IPS-15b (cell line): ENCODE measurements around the gene TCEAL4.

Source experiments
- H3K27me3 ChIP-seq: one replicate; pipeline ENCODE4 v1.6.1; 2013; ENCODE audit warnings: low read length; ENCODE audit not compliant: control insufficient read depth, insufficient read depth
- H3K36me3 ChIP-seq: one replicate; pipeline ENCODE4 v1.6.1; 2013; ENCODE audit warnings: low read length; ENCODE audit not compliant: control insufficient read depth, insufficient read depth
- H3K4me1 ChIP-seq: one replicate; pipeline ENCODE4 v1.6.1; 2013; ENCODE audit warnings: mild to moderate bottlenecking, low read length; ENCODE audit not compliant: control insufficient read depth, insufficient read depth
- H3K4me3 ChIP-seq: one replicate; pipeline ENCODE4 v1.5.1; 2013; ENCODE audit warnings: low read depth, low read length
- H3K9ac ChIP-seq: one replicate; pipeline ENCODE4 v1.6.1; 2013; ENCODE audit warnings: low read depth, mild to moderate bottlenecking, low read length
- H3K9me3 ChIP-seq: one replicate; pipeline ENCODE4 v1.6.1; 2013; ENCODE audit warnings: mild to moderate bottlenecking, low read length; ENCODE audit not compliant: control insufficient read depth, insufficient read depth

The TCEAL4 gene

DNA sequence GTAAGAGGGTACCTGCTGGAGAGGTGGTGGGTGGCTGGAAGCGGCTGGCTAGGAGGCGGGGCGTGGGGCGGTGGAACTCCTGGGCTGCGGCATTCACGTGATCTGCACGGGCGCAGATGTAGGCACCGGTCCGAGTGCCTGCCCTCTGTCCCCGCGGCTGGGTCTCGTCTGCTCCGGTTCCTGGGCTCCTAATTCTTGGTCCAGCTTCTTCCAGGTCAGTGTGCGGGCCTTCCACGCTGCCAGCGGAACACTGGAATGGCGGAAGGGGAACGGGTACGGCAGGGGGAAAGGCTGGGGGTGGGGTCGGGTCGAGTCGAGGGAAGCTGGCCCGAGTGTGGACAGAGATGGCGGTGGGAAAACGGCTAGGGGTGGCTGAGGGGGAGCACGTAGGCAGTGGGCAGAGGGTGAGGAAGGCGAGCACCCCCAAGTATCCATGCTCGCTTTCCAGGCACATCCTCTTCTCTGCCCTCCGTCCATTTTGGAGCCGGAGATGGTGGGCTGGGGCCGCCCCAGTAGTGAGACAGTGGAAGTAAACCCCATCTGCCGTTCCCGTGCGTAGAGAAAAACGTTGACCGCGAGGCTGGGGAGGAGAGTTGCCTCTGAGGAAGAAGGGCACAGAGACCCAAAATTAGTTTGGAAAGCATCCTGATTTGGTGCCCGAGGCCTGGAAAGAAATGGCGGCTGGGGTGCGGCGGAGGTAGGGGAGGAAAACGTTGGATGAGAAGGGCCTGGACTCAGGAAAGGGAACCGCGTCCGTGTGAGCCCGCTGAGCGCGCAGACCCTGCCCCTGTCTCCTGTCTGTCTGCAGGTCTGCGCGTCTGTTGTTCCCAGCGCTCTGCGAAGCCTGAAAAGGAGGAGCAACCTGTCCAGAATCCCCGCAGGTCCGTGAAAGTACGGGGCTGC lies at the start of gene TCEAL4:
TSS of gene TCEAL4 (plus strand) at position 105 of the 903 bp plus-strand sequence. CDS start 1,161 bp downstream, outside the sequence.
- Histone ChIP-seq H3K27me3 (no peaks in the 10 kb centered on the region), H3K4me1 (no peaks in the 10 kb centered on the region), H3K9me3 (no peaks in the 10 kb centered on the region), H3K36me3 (no peaks in the 10 kb centered on the region), H3K4me3 (peak within 1 kb of the TSS; percentile 90), H3K9ac (peak within 1 kb of the TSS; percentile 67)

DNA sequence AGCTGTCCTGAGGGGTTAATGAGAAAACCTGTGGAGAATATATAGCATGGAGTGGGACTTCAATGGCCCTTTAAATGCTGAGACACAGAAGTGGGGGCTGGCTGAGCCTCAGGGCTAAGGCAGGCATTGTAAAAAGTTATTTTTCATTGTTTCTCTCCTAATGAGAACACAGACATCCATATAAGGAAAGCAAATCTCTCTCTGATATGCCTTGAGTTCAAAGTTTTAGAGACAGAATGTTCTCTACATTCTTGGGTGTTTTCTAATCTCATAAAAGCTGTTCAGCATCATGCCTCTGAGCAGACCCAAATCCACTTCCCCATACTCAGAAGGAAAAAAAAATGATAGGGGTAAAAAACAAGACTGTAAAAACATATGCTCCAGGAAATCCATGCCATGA lies 49.2 kb upstream of the TCEAL4 start:
- H3K4me1 ChIP-seq: no peaks in the 10 kb centered on the region
- no peak overlapping the region for H3K4me3 ChIP-seq
- peaks cover 7% of the 10 kb centered on the region for H3K27me3 ChIP-seq
- H3K9me3 ChIP-seq: no peaks in the 10 kb centered on the region
- H3K9ac ChIP-seq: no peak overlapping the region
- no peaks in the 10 kb centered on the region for H3K36me3 ChIP-seq

DNA sequence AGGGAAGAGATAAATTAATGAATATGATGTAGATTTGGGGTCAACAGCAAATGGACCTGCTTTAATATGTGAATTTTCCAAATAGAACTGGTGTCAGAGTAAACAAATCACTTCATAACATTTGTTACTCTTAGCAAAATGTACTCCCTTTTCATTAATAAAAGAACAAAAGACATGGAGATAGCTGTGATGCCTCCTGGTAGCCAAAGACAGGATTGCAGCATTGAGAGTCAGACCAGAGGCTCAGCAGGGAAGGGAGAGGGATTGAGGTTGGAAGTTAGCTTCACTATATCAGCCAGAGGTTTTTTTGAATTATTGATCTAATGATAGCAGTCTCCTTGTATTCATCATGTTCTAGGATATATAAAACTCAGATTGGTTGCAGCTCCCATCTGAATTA lies 48.6 kb upstream of the TCEAL4 start:
- Histone ChIP-seq H3K36me3 (no peaks in the 10 kb centered on the region), H3K4me1 (no peaks in the 10 kb centered on the region), H3K27me3 (peaks cover 7% of the 10 kb centered on the region), H3K9ac (no peak overlapping the region), H3K9me3 (no peaks in the 10 kb centered on the region), H3K4me3 (no peak overlapping the region)

DNA sequence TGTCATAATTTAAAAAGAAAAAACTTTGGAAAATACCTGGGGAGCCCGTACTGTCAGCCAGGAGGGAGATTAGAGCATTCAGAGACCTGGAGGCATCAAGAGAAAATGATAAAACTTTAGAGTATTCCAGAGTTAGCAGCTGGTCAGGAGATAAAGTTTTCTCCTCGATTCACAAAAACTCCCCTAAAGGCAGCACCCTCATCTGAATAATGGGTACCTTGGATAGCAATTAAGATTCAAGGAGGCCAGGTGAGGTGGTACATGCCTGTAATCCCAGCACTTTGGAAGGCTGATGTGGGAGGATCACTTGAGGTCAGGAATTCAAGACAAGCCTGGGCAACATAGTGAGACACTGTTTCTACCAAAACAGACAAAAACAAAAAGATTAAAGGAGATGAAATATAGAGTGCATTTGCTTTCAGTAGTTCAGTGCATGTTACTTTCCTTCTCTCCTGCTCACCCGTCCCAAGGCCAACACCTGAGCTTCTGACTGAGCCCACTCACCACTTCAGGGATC lies 47.4 kb upstream of the TCEAL4 start:
- Histone ChIP-seq H3K9me3 (no peaks in the 10 kb centered on the region), H3K9ac (no peak overlapping the region), H3K36me3 (no peaks in the 10 kb centered on the region), H3K4me3 (no peak overlapping the region), H3K4me1 (no peaks in the 10 kb centered on the region), H3K27me3 (peaks cover 7% of the 10 kb centered on the region)

DNA sequence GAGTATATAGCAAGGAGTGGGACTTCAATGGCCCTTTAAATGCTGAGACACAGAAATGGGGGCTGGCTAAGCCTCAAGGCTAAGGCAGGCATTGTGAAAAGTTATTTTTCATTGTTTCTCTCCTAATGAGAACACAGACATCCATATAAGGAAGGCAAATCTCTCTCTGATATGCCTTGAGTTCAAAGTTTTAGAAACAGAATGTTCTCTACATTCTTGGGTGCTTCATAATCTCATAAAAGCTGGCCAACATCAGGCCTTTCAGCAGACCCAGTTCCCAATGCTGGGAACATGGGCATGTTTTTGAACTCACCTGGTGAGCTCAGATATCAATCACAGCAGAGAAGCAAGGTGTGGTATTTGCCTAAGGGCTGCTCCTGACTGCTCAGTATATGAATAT lies 46.6 kb upstream of the TCEAL4 start:
- H3K36me3 ChIP-seq: no peaks in the 10 kb centered on the region
- H3K9me3 ChIP-seq: no peaks in the 10 kb centered on the region
- no peaks in the 10 kb centered on the region for H3K4me1 ChIP-seq
- peaks cover 5% of the 10 kb centered on the region for H3K27me3 ChIP-seq
- no peak overlapping the region for H3K4me3 ChIP-seq
- no peak overlapping the region for H3K9ac ChIP-seq

DNA sequence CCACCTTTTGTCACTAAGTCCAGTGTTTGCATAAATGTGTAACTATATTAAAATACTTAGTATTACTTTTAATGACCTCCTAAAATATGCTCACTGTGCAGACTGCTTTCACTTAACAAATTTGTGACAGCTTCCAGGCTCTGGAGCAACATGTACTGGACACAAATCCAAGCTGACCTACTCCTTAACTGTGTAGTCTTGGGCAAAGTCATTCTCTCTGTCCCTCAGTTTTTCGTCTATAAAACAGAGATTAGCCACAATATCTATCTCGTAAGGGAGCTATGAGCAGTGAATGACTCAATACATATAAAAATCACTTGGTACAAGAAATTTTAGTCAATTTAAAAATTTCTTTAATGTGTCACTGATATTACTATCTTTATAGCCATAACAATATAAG lies 45.6 kb upstream of the TCEAL4 start:
- H3K27me3 ChIP-seq: no peaks in the 10 kb centered on the region
- no peaks in the 10 kb centered on the region for H3K9me3 ChIP-seq
- H3K9ac ChIP-seq: no peak overlapping the region
- no peaks in the 10 kb centered on the region for H3K36me3 ChIP-seq
- no peaks in the 10 kb centered on the region for H3K4me1 ChIP-seq
- no peak overlapping the region for H3K4me3 ChIP-seq

DNA sequence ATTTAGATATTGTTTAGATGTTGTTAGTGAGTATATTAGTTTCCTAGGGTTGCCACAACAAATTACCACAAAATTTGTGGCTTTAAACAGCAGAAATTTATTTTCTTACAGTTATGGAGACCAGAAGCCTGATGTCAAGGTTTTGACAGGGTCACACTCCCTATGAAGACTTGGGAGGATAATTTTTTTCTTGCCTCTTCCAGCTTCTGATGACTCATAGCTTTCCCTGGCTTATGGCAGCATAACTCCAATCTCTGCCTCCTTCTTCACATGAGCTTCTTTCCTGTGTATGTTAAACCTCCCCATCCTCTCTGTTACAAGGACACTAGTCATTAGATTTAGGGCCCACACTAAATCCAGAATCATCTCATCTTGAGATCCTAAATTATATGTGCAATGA lies 45.2 kb upstream of the TCEAL4 start:
- no peak overlapping the region for H3K4me3 ChIP-seq
- H3K9me3 ChIP-seq: no peaks in the 10 kb centered on the region
- H3K9ac ChIP-seq: no peak overlapping the region
- H3K4me1 ChIP-seq: no peaks in the 10 kb centered on the region
- H3K27me3 ChIP-seq: no peaks in the 10 kb centered on the region
- no peaks in the 10 kb centered on the region for H3K36me3 ChIP-seq

DNA sequence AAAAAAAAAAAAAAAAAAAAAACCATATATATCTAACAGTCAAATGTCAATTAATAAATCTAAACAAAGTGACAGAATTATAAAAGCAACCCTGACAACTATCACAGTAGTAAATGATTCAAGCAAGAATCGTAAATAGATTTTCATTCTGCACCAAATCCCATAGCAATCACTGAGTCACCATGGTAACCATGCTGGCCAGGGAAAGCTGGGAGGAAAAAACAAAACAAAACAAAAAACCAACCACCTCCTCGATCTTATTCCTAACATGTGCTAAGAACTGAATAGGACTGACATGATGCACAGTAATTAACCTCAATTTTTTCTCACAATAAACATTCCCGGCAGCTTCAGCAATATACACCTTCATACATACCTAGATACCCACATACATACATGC lies 35.4 kb upstream of the TCEAL4 start:
- no peaks in the 10 kb centered on the region for H3K9me3 ChIP-seq
- no peaks in the 10 kb centered on the region for H3K36me3 ChIP-seq
- H3K4me3 ChIP-seq: no peak overlapping the region
- H3K9ac ChIP-seq: no peak overlapping the region
- no peaks in the 10 kb centered on the region for H3K4me1 ChIP-seq
- H3K27me3 ChIP-seq: no peaks in the 10 kb centered on the region

DNA sequence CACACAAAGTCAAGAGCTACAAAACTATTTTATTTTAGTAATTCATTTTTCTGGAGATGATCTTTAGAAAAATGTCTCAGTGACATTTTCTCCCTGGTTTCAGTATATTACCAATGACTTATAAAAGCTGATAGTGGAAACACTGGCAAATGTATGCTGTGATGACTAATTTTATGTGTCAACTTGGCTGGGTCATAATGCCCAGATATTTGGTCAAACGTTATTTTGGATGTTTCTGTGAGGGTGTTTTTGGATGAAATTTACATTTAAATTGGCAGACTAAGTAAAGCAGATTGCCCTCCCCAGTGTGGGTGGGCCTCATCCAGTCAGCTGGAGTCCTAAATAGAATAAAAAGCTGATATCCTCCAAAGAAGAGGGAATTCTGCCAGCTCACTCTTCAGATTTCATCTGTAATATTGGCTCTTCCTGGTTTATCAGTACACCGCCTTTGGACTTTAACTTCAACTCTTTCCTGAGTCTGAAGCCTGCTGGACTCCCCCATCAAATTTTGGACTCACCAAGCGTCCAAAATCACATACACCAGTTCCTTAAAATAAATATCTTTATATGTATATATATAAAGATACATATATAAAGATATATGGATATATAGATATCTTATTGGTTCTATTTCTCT lies 34.8 kb upstream of the TCEAL4 start:
- Histone ChIP-seq H3K9ac (no peak overlapping the region), H3K4me1 (no peaks in the 10 kb centered on the region), H3K9me3 (no peaks in the 10 kb centered on the region), H3K36me3 (no peaks in the 10 kb centered on the region), H3K4me3 (no peak overlapping the region), H3K27me3 (no peaks in the 10 kb centered on the region)

DNA sequence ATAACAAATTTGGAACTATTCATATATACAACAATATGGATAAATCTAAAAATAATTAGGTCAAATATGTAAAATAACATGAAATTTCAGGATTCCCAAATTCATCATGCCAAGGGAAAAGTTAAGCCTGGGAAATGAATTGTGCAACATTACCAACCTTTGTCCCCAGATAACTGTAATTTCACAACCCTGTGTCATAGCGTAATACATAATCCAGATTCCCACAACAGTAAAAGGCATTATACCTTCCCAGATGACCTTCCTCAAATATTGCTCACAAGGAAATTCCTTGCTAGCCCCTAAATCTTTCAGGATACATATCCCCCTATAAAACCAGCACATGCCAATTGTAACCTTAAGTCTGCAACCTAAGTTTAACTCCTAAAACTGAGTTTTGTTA lies 33.1 kb upstream of the TCEAL4 start:
- Histone ChIP-seq H3K27me3 (no peaks in the 10 kb centered on the region), H3K9me3 (no peaks in the 10 kb centered on the region), H3K4me1 (no peaks in the 10 kb centered on the region), H3K36me3 (no peaks in the 10 kb centered on the region), H3K4me3 (no peak overlapping the region), H3K9ac (no peak overlapping the region)

DNA sequence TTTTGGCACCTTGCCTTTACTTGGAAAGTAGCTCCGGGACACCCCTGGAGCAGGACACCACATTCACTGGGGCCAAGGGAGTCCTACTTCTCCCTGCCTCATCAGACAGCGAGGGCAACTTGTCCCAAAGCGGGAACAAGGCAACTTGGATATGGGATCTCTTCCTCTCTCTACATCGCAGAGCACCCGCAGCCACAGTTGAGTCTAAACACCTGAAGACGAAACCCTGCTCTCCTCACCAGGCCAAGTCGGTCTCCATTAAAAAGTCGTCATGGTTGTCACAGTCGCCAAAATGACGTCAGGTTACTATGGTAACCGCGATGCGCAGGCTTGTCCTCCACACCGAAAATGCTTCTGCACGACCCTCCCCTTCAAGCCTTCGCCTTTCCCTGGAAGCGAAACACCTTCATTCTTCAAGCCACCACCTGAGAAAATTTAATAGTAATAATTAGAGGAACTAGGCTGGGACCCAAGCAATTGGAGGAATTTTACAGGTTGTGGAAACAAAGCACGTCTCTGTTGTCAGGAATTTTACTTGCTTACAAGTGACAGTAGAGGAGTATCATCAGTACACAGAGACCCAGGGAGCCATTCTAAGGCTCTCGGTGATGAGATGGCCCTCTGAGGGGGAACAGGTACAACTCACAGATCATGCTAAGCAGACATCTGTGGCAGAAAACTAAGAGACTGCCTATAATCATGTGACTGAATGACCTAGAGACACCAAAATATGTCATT lies 30.5 kb upstream of the TCEAL4 start:
- no peaks in the 10 kb centered on the region for H3K27me3 ChIP-seq
- no peaks in the 10 kb centered on the region for H3K36me3 ChIP-seq
- H3K9ac ChIP-seq: peak overlapping the region; percentile 66
- H3K9me3 ChIP-seq: no peaks in the 10 kb centered on the region
- peak overlapping the region; percentile 94 for H3K4me3 ChIP-seq
- H3K4me1 ChIP-seq: no peaks in the 10 kb centered on the region
